Measurements from ENCODE around the gene APOBEC3F.

DNA sequence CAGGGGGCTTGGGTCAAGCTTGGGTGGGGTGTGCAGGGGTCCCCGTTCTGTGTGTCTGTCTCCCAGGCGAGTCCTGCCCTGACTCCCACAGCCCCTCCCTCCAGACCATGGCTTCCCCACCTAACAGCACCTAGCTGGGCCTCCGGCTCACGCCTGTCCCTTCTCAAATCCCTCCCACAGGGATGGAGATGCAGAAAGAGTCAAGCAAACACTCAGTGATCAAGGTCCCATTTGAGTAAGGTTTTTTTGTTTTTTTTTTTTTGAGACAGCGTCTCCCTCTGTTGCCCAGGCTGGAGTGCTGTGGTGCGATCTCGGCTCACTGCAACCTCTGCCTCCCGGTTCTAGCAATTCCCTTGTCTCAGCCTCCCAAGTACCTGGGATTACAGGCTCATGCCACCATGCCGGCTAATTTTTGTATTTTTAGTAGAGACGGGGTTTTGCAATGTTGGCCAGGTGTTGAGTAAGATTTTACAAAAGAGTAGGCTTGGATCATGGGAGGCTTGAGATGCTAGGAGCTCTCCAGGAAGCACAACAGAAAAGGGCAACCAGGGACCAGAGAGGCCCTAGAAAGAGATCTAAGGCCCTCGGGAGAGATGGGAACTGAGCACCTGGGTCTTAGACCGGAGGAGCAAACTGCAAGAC, 14.0 kb upstream of the APOBEC3F start:
- TF ChIP-seq, protein P1, sequence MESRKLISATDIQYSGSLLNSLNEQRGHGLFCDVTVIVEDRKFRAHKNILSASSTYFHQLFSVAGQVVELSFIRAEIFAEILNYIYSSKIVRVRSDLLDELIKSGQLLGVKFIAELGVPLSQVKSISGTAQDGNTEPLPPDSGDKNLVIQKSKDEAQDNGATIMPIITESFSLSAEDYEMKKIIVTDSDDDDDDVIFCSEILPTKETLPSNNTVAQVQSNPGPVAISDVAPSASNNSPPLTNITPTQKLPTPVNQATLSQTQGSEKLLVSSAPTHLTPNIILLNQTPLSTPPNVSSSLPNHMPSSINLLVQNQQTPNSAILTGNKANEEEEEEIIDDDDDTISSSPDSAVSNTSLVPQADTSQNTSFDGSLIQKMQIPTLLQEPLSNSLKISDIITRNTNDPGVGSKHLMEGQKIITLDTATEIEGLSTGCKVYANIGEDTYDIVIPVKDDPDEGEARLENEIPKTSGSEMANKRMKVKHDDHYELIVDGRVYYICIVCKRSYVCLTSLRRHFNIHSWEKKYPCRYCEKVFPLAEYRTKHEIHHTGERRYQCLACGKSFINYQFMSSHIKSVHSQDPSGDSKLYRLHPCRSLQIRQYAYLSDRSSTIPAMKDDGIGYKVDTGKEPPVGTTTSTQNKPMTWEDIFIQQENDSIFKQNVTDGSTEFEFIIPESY (IDR thresholded peaks at IDR 0.05; ENCODE audit: borderline replicate concordance, low read depth), result no peak
- no peak for TF ChIP-seq CTCF (IDR thresholded peaks at IDR 0.05)
- no peak for TF ChIP-seq MEF2A (IDR thresholded peaks at IDR 0.05; ENCODE audit: borderline replicate concordance, low read depth)
- TF ChIP-seq POLR2AphosphoS5 (IDR thresholded peaks at IDR 0.05; ENCODE audit: low read depth, low read length), result no peak
- TF ChIP-seq, protein P2, sequence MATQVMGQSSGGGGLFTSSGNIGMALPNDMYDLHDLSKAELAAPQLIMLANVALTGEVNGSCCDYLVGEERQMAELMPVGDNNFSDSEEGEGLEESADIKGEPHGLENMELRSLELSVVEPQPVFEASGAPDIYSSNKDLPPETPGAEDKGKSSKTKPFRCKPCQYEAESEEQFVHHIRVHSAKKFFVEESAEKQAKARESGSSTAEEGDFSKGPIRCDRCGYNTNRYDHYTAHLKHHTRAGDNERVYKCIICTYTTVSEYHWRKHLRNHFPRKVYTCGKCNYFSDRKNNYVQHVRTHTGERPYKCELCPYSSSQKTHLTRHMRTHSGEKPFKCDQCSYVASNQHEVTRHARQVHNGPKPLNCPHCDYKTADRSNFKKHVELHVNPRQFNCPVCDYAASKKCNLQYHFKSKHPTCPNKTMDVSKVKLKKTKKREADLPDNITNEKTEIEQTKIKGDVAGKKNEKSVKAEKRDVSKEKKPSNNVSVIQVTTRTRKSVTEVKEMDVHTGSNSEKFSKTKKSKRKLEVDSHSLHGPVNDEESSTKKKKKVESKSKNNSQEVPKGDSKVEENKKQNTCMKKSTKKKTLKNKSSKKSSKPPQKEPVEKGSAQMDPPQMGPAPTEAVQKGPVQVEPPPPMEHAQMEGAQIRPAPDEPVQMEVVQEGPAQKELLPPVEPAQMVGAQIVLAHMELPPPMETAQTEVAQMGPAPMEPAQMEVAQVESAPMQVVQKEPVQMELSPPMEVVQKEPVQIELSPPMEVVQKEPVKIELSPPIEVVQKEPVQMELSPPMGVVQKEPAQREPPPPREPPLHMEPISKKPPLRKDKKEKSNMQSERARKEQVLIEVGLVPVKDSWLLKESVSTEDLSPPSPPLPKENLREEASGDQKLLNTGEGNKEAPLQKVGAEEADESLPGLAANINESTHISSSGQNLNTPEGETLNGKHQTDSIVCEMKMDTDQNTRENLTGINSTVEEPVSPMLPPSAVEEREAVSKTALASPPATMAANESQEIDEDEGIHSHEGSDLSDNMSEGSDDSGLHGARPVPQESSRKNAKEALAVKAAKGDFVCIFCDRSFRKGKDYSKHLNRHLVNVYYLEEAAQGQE (IDR thresholded peaks at IDR 0.05; ENCODE audit: low read depth, low read length), result no peak
- no peak for TF ChIP-seq TCF12 (IDR thresholded peaks at IDR 0.05)
- no peak for TF ChIP-seq JUND (IDR thresholded peaks at IDR 0.05)
